HepG2 (cell line): ENCODE results near the gene TMEM135. TPM values are rescaled to one million over a fixed set of nuclear protein-coding genes. Genes with fewer than 3 reads are reported as not detected.

Source experiments
- ELF4 ChIP-seq: sonication (generic); formaldehyde crosslinking; IDR thresholded peaks from 2 replicates; pipeline ENCODE4 v1.5.0; 2020; ENCODE audit warnings: missing genetic modification reagents, mild to moderate bottlenecking, moderate library complexity, borderline replicate concordance
- HNF4A ChIP-seq: sonication (generic); formaldehyde crosslinking; IDR thresholded peaks from 2 replicates; pipeline ENCODE4 v1.4.0; 2020; ENCODE audit warnings: missing genetic modification reagents
- JUND ChIP-seq: sonication (generic); formaldehyde crosslinking; IDR thresholded peaks from 2 replicates; pipeline ENCODE4 v1.8.0; 2022; ENCODE audit warnings: mild to moderate bottlenecking, missing genetic modification reagents
- MAFK ChIP-seq, 2 experiments: IDR thresholded peaks in 1 of 2; conservative IDR thresholded peaks in 1 of 2; 2 replicates each; pipeline ENCODE4 v1.6.1; 2011; ENCODE audit warnings: improper control_type of control experiment in 2 of 2, low read length in 2 of 2
- MYC ChIP-seq: sonication (generic); formaldehyde crosslinking; IDR thresholded peaks from 2 replicates; pipeline ENCODE4 v1.9.0; 2021; ENCODE audit warnings: missing genetic modification reagents, borderline replicate concordance
- NCOA1 ChIP-seq: sonication (generic); formaldehyde crosslinking; IDR thresholded peaks from 2 replicates; pipeline ENCODE4 v1.9.0; 2021; ENCODE audit warnings: missing genetic modification reagents
- NFIB ChIP-seq: sonication (generic); formaldehyde crosslinking; IDR thresholded peaks from 2 replicates; pipeline ENCODE4 v1.9.0; 2021; ENCODE audit warnings: missing genetic modification reagents, mild to moderate bottlenecking, borderline replicate concordance
- REXO4 ChIP-seq: sonication (generic); formaldehyde crosslinking; IDR thresholded peaks from 2 replicates; pipeline ENCODE4 v1.8.0; 2022; ENCODE audit warnings: missing genetic modification reagents, mild to moderate bottlenecking, borderline replicate concordance
- SATB2 ChIP-seq: sonication (generic); formaldehyde crosslinking; IDR thresholded peaks from 2 replicates; pipeline ENCODE4 v1.5.0; 2020; ENCODE audit warnings: missing genetic modification reagents
- SMAD3 ChIP-seq: sonication (generic); formaldehyde crosslinking; IDR thresholded peaks from 2 replicates; pipeline ENCODE4 v1.4.0; 2020; ENCODE audit warnings: missing genetic modification reagents
- ZBTB20 ChIP-seq: sonication (generic); formaldehyde crosslinking; IDR thresholded peaks from 2 replicates; pipeline ENCODE4 v1.8.1; 2023; ENCODE audit warnings: missing genetic modification reagents, low read depth, mild to moderate bottlenecking, borderline replicate concordance
- ZFP37 ChIP-seq: sonication (generic); formaldehyde crosslinking; IDR thresholded peaks from 2 replicates; pipeline ENCODE4 v1.4.0; 2020; ENCODE audit warnings: missing genetic modification reagents, borderline replicate concordance
- ZNF207 ChIP-seq: fragments of 450-650 bp; IDR thresholded peaks from 2 replicates; pipeline ENCODE4 v1.6.1; 2016; ENCODE audit warnings: antibody characterized with exemption, borderline replicate concordance
- ZNF3 ChIP-seq: IDR thresholded peaks from 2 replicates; pipeline ENCODE4 v1.7.0; 2017; ENCODE audit warnings: inconsistent platforms
- ZNF484 ChIP-seq: sonication (generic); formaldehyde crosslinking; IDR thresholded peaks from 2 replicates; pipeline ENCODE4 v1.5.1; 2020; ENCODE audit warnings: mild to moderate bottlenecking, low read depth, missing genetic modification reagents, borderline replicate concordance
- ZNF564 ChIP-seq: sonication (generic); formaldehyde crosslinking; IDR thresholded peaks from 2 replicates; pipeline ENCODE4 v1.8.1; 2023; ENCODE audit warnings: mild to moderate bottlenecking, missing genetic modification reagents
- ZSCAN22 ChIP-seq: sonication (generic); formaldehyde crosslinking; IDR thresholded peaks from 2 replicates; pipeline ENCODE4 v1.4.0; 2020; ENCODE audit warnings: mild to moderate bottlenecking, missing genetic modification reagents
- ZSCAN30 ChIP-seq: sonication (generic); formaldehyde crosslinking; IDR thresholded peaks from 2 replicates; pipeline ENCODE4 v1.5.0; 2020; ENCODE audit warnings: mild to moderate bottlenecking, missing genetic modification reagents
- polyA plus RNA-seq, 8 experiments: library from polyadenylated mRNA; depleted of rRNA in 3 of 8; stranded (reverse) in 7 of 8; unstranded in 1 of 8; fragments of >200 nt; fragmentation: Illumina TruSeq in 4 of 8; extraction: Trizol in 4 of 8; gene quantifications; 2 replicates each; pipeline versions ENCODE4 v1.2.1 to v1.2.3, GENCODE V29; 2011 to 2016; ENCODE audit warnings: low read depth in 4 of 8, missing spikeins in 1 of 8, mixed read lengths in 1 of 8; ENCODE audit not compliant: insufficient read depth in 1 of 8
- total RNA-seq, 5 experiments: library from RNA; depleted of rRNA; stranded (reverse); fragments of >200 nt; fragmentation: Illumina TruSeq; extraction: Trizol; gene quantifications; 2 replicates each; pipeline ENCODE4 v1.2.3, GENCODE V29; 2016; ENCODE audit warnings: low read depth in 1 of 5
- TF ChIP-seq, protein P1 (sequence below): sonication (generic); formaldehyde crosslinking; IDR thresholded peaks from 2 replicates; pipeline ENCODE4 v1.5.0; 2020; ENCODE audit warnings: mild to moderate bottlenecking, missing genetic modification reagents
- TF ChIP-seq, protein P2 (sequence below), 2 experiments: sonication (generic) in 1 of 2; formaldehyde crosslinking in 1 of 2; IDR thresholded peaks; 2 replicates each; pipeline versions ENCODE4 v1.5.1 to v1.6.1; 2011 to 2020; ENCODE audit warnings: borderline replicate concordance in 1 of 2, low read depth in 1 of 2, low read length in 1 of 2, mild to moderate bottlenecking in 1 of 2, missing genetic modification reagents in 1 of 2, moderate library complexity in 1 of 2
- TF ChIP-seq, protein P3 (sequence below): sonication (generic); formaldehyde crosslinking; IDR thresholded peaks from 2 replicates; pipeline ENCODE4 v1.4.0; 2020; ENCODE audit warnings: missing genetic modification reagents, low read depth, mild to moderate bottlenecking, borderline replicate concordance
- TF ChIP-seq, protein P4 (sequence below): IDR thresholded peaks from 2 replicates; pipeline ENCODE4 v1.6.1; 2016; ENCODE audit warnings: low read depth, borderline replicate concordance
- TF ChIP-seq, protein P5 (sequence below): sonication (generic); formaldehyde crosslinking; IDR thresholded peaks from 2 replicates; pipeline ENCODE4 v1.4.0; 2020; ENCODE audit warnings: missing genetic modification reagents; ENCODE audit errors: not compliant biosample characterization

Gene TMEM135
- total and polyA plus RNA-seq, 2 of the 13 experiments (the other 11 are each of a cell fraction or from before 2014, with no cell fraction given), result 36.6 to 88.9 TPM

DNA sequence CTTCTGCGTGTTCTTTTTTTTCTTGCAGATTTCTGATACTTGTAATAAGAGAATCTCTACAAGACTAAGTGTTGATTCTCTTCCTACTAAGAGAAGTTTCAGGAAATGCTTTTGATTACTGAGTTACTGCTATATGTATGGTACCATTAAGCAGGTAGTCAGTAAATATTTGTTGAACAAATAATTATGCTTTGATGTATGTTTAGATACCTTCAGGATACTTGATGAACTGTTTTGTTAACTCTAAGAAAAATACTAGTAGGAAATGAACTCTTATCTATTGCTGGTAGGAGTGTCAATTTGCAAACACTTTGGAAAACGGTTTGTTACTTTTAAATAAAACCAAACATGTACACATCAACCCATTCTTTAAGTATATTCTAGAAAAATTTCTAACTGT is 90.6 kb downstream of the TMEM135 start (continued):
- TF ChIP-seq, protein P1, sequence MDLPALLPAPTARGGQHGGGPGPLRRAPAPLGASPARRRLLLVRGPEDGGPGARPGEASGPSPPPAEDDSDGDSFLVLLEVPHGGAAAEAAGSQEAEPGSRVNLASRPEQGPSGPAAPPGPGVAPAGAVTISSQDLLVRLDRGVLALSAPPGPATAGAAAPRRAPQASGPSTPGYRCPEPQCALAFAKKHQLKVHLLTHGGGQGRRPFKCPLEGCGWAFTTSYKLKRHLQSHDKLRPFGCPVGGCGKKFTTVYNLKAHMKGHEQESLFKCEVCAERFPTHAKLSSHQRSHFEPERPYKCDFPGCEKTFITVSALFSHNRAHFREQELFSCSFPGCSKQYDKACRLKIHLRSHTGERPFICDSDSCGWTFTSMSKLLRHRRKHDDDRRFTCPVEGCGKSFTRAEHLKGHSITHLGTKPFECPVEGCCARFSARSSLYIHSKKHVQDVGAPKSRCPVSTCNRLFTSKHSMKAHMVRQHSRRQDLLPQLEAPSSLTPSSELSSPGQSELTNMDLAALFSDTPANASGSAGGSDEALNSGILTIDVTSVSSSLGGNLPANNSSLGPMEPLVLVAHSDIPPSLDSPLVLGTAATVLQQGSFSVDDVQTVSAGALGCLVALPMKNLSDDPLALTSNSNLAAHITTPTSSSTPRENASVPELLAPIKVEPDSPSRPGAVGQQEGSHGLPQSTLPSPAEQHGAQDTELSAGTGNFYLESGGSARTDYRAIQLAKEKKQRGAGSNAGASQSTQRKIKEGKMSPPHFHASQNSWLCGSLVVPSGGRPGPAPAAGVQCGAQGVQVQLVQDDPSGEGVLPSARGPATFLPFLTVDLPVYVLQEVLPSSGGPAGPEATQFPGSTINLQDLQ (CRISPR knock-in tag), result no peak
- TF ChIP-seq ELF4 (CRISPR knock-in tag) (no peak), SMAD3 (0 out of 2 replicates have a peak, but pooled peaks have one; percentile 26), ZSCAN30 (CRISPR knock-in tag) (no peak), ZBTB20 (CRISPR knock-in tag) (no peak), REXO4 (no peak), NCOA1 (CRISPR knock-in tag) (no peak), ZSCAN22 (CRISPR knock-in tag) (no peak), ZNF207 (no peak), ZNF564 (CRISPR knock-in tag) (no peak), ZNF484 (CRISPR knock-in tag) (no peak), ZNF3 (CRISPR knock-in tag) (no peak), ZFP37 (CRISPR knock-in tag) (no peak), JUND (CRISPR knock-in tag) (no peak), SATB2 (CRISPR knock-in tag) (0 out of 2 replicates have a peak, but pooled peaks have one; percentile 41), MYC (CRISPR knock-in tag) (no peak), MAFK (conservative IDR thresholded peaks at IDR 0.05 in 1 of 2, IDR thresholded peaks at IDR 0.05 in 1 of 2; ENCODE audit: low read length in 2 of 2) (no peak), NFIB (CRISPR knock-in tag) (no peak), HNF4A (no peak)
- TF ChIP-seq, protein P2, sequence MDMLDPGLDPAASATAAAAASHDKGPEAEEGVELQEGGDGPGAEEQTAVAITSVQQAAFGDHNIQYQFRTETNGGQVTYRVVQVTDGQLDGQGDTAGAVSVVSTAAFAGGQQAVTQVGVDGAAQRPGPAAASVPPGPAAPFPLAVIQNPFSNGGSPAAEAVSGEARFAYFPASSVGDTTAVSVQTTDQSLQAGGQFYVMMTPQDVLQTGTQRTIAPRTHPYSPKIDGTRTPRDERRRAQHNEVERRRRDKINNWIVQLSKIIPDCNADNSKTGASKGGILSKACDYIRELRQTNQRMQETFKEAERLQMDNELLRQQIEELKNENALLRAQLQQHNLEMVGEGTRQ (IDR thresholded peaks at IDR 0.05; ENCODE audit: low read depth, low read length), result no peak
- TF ChIP-seq, protein P2 (CRISPR knock-in tag; IDR thresholded peaks at IDR 0.05; ENCODE audit: borderline replicate concordance), result no peak
- TF ChIP-seq, protein P3, sequence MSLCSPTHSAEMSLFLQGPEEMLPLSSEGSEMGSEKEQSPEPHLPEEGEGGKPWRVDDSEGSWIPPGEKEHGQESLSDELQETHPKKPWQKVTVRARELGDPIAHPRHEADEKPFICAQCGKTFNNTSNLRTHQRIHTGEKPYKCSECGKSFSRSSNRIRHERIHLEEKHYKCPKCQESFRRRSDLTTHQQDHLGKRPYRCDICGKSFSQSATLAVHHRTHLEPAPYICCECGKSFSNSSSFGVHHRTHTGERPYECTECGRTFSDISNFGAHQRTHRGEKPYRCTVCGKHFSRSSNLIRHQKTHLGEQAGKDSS (CRISPR knock-in tag), result no peak
- TF ChIP-seq, protein P4, sequence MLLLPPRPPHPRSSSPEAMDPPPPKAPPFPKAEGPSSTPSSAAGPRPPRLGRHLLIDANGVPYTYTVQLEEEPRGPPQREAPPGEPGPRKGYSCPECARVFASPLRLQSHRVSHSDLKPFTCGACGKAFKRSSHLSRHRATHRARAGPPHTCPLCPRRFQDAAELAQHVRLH (CRISPR knock-in tag), result no peak
- TF ChIP-seq, protein P5, sequence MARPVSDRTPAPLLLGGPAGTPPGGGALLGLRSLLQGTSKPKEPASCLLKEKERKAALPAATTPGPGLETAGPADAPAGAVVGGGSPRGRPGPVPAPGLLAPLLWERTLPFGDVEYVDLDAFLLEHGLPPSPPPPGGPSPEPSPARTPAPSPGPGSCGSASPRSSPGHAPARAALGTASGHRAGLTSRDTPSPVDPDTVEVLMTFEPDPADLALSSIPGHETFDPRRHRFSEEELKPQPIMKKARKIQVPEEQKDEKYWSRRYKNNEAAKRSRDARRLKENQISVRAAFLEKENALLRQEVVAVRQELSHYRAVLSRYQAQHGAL (CRISPR knock-in tag), result no peak
